ENCODE data around the gene ACIN1. TPM values are rescaled to one million over a fixed set of nuclear protein-coding genes. Genes with fewer than 3 reads are reported as not detected.
"Not testable (repeated sequence)": the region's sequence is repeated elsewhere in the genome, so short reads cannot be mapped to it uniquely, and the experiment has no call there.

ACIN1 gene
- total and polyA plus RNA-seq, 3 experiments from 2014 or later = 15.1 to 198 (median 195) TPM

DNA sequence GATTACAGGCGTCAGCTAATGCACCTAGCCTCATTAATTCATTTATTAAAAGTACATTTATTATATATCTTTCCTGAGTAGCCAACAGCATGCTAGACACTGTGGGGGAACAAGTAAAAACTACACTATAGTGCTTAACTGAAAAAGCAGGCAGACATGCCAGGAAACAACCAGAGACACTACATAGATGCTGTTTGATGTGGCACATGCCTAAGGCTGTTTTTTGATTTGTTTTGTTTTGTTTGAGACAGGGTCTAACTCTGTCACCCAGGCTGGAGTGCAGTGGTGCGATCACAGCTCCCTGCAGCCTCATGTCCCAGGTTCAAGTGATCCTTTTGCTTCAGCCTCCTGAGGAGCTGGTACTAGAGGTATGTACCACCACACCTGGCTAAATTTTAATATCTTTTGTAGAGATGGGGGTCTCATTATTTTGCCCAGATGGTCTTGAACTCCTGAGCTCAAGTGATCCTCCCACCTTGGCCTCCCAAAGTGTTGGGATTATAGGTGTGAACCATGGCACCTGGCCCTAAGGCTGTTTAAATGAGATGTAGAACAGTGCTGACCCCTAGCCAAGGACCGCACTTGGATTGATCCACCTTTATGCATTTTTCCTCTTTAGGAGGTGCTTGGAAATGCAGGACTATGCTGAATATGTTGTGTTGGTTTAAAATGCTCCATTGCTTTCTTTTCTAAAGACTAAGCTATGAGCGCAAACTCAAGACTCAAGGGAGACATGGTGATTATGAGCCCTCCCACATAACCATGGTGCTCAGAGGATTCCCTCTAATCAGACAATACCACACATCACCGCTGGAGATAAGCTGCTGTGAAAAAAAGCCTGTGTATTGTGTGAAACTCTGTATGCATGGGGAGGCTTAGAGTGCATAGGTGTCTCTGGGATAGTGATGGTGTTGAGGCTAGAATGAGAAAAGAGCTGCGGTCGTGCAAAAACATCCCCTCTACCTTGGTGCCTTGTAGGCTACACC lies 74.5 kb downstream of the ACIN1 start:
- DNase-seq = no peak
- Mint-ChIP-seq H3K36me3 (peaks cover 2 to 17% (median 11%) of the 10 kb centered on the region in 3 donors), H3K27ac (peak overlapping the region in 1 of 8 donors; percentile 68), H3K4me3 (no peak overlapping the region), H3K9me3 (no peaks in the 10 kb centered on the region), H3K27me3 (no peaks in the 10 kb centered on the region), H3K4me1 (peaks cover 4 to 21% (median 8%) of the 10 kb centered on the region in 3 donors)
- Histone ChIP-seq H3K4me1 (ENCODE audit: insufficient read depth, low read length) (peaks cover 40% of the 10 kb centered on the region), H3K27ac (ENCODE audit: low read depth, low read length) (no peak overlapping the region), H3K27me3 (ENCODE audit: insufficient read depth, low read length, poor library complexity, severe bottlenecking) (no peaks in the 10 kb centered on the region), H3K36me3 (ENCODE audit: insufficient read depth, low read length) (peaks cover 3% of the 10 kb centered on the region), H3K4me3 (ENCODE audit: low read length) (peak overlapping the region; percentile 7), H3K9me3 (ENCODE audit: low read length) (no peaks in the 10 kb centered on the region)
- ChIA-PET POLR2A (no interaction called here), CTCF (interaction anchor here (1.0 to 1.5 kb wide), 4 partner anchors 8 to 49 kb away, joined by 3 to 5 read pairs (median 3); no protein-coding TSS in a partner anchor)

DNA sequence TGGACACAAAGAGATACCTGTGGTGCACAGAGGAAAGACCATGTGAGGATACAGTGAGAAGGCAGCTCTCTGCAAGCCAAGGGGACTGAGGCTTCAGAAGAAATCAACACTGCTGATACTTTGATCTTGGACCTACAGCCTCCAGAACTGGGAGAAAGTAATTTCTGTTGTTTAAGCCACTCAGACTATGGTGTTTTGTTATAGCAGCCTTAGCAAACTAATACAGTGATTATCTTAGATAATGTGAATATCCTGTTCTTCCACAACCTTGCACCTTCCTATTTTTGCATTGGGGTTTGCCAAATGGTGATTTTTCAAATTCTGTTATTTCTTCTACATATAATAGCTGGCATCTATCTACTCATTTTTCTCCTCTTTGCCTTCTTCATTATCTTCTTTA lies 76.8 kb downstream of the ACIN1 start:
- no peak overlapping the region for H3K27ac Mint-ChIP-seq
- H3K36me3 Mint-ChIP-seq = peaks cover 0 to 2% (median 2%) of the 10 kb centered on the region in 3 donors
- no peaks in the 10 kb centered on the region for H3K27me3 ChIP-seq (ENCODE audit: insufficient read depth, low read length, poor library complexity, severe bottlenecking)
- H3K27me3 Mint-ChIP-seq = no peaks in the 10 kb centered on the region
- no peak for DNase-seq
- no peak overlapping the region for H3K27ac ChIP-seq (ENCODE audit: low read depth, low read length)
- ChIA-PET POLR2A (no interaction called here), CTCF (interaction anchor here (1.2 kb wide), 1 partner anchor 32 kb away, joined by 3 read pairs; no protein-coding TSS in a partner anchor)
- peaks cover 27% of the 10 kb centered on the region for H3K4me1 ChIP-seq (ENCODE audit: insufficient read depth, low read length)
- H3K4me1 Mint-ChIP-seq = peaks cover 0 to 3% (median 0%) of the 10 kb centered on the region in 3 donors
- H3K9me3 ChIP-seq (ENCODE audit: low read length) = no peaks in the 10 kb centered on the region
- H3K36me3 ChIP-seq (ENCODE audit: insufficient read depth, low read length) = no peaks in the 10 kb centered on the region
- no peak overlapping the region for H3K4me3 Mint-ChIP-seq
- H3K4me3 ChIP-seq (ENCODE audit: low read length) = no peak overlapping the region
- no peaks in the 10 kb centered on the region for H3K9me3 Mint-ChIP-seq

- no peak for DNase-seq
- H3K27ac ChIP-seq (ENCODE audit: low read depth, low read length) = no peak overlapping the region
- Mint-ChIP-seq H3K36me3 (peaks cover 0 to 2% (median 0%) of the 10 kb centered on the region in 3 donors), H3K9me3 (no peaks in the 10 kb centered on the region), H3K4me3 (peak overlapping the region in 1 of 7 donors; percentile 10), H3K27ac (peak overlapping the region in 1 of 8 donors; percentile 58), H3K4me1 (no peaks in the 10 kb centered on the region), H3K27me3 (no peaks in the 10 kb centered on the region)
- CTCF ChIA-PET = interaction anchor here (1.6 to 3.0 kb wide), 2 partner anchors 10 kb away, joined by 3 to 14 read pairs; no protein-coding TSS in a partner anchor
- H3K4me1 ChIP-seq (ENCODE audit: insufficient read depth, low read length) = peaks cover 19% of the 10 kb centered on the region
- no peaks in the 10 kb centered on the region for H3K27me3 ChIP-seq (ENCODE audit: insufficient read depth, low read length, poor library complexity, severe bottlenecking)
- H3K9me3 ChIP-seq (ENCODE audit: low read length) = no peaks in the 10 kb centered on the region
- H3K4me3 ChIP-seq (ENCODE audit: low read length) = no peak overlapping the region
- H3K36me3 ChIP-seq (ENCODE audit: insufficient read depth, low read length) = no peaks in the 10 kb centered on the region
- POLR2A ChIA-PET = interaction anchor here (0.5 kb wide), 1 partner anchor 17 kb away, joined by 3 read pairs; no protein-coding TSS in a partner anchor
Measured at GRCh38 chr14:23017091-23017490, 77.8 kb downstream of the ACIN1 start.

DNA sequence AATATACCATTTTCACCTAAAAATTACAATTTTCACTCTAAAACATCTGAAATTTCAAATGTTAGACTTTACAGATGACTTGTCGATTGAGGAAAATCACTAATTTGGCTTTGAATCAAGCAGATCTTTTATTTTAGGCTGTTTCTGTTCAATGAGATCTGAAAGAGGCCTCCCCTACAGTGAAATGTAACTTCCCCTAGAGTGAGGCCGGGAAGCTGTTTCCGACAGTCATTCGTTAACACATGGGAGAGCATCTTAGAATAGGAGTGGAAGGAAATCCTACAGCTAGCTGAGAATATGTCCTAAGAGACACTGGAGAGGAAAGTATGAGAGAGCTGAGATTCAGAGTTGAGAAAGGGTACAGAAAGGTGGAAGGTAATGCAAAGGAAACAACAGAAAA lies 79.3 kb downstream of the ACIN1 start:
- DNase-seq = no peak
- ChIA-PET CTCF (interaction anchor here (1.6 to 5.8 kb wide), 4 partner anchors 9 to 42 kb away, joined by 3 to 32 read pairs (median 10); partner anchors contain the start of gene CDH24), POLR2A (no interaction called here)
- Histone ChIP-seq H3K36me3 (ENCODE audit: insufficient read depth, low read length) (no peaks in the 10 kb centered on the region), H3K9me3 (ENCODE audit: low read length) (no peaks in the 10 kb centered on the region), H3K27me3 (ENCODE audit: insufficient read depth, low read length, poor library complexity, severe bottlenecking) (no peaks in the 10 kb centered on the region), H3K4me3 (ENCODE audit: low read length) (no peak overlapping the region), H3K27ac (ENCODE audit: low read depth, low read length) (no peak overlapping the region), H3K4me1 (ENCODE audit: insufficient read depth, low read length) (peaks cover 5% of the 10 kb centered on the region)
- Mint-ChIP-seq H3K27me3 (no peaks in the 10 kb centered on the region), H3K9me3 (no peaks in the 10 kb centered on the region), H3K36me3 (no peaks in the 10 kb centered on the region), H3K4me1 (peaks cover 2 to 5% (median 4%) of the 10 kb centered on the region in 3 donors), H3K4me3 (no peak overlapping the region), H3K27ac (no peak overlapping the region)

DNA sequence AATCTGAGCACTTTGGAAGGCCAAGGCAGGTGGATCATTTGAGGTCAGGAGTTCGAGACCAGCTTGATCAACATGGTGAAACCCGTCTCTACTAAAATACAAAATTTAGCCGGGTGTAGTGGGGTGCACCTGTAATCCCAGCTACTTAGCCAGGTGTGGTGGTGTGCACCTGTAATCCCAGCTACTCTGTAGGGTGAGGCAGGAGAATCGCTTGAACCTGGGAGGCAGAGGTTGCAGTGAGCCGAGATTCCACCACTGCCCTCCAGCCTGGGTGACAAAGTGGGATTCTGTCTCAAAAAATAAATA lies 81.2 kb downstream of the ACIN1 start:
- POLR2A ChIA-PET; H3K36me3 ChIP-seq (ENCODE audit: insufficient read depth, low read length); H3K9me3 Mint-ChIP-seq; DNase-seq; H3K9me3 ChIP-seq (ENCODE audit: low read length); H3K27me3 ChIP-seq (ENCODE audit: insufficient read depth, low read length, poor library complexity, severe bottlenecking); H3K27ac Mint-ChIP-seq; H3K27ac ChIP-seq (ENCODE audit: low read depth, low read length); H3K27me3 Mint-ChIP-seq; H3K36me3 Mint-ChIP-seq; H3K4me3 ChIP-seq (ENCODE audit: low read length): not testable (repeated sequence)
- peaks cover 15% of the 10 kb centered on the region for H3K4me1 ChIP-seq (ENCODE audit: insufficient read depth, low read length)
- H3K4me3 Mint-ChIP-seq = peak overlapping the region in 1 of 7 donors; percentile 80
- CTCF ChIA-PET = interaction anchor here (1.4 to 5.8 kb wide), 3 partner anchors 15 to 42 kb away, joined by 3 to 32 read pairs (median 5); no protein-coding TSS in a partner anchor
- peaks cover 15 to 23% (median 20%) of the 10 kb centered on the region in 3 donors for H3K4me1 Mint-ChIP-seq

GRCh38 chr14:23013054-23013748 lies 81.7 kb downstream of the ACIN1 start:
- H3K36me3 Mint-ChIP-seq = peaks cover 0 to 5% (median 0%) of the 10 kb centered on the region in 3 donors
- peaks cover 19% of the 10 kb centered on the region for H3K4me1 ChIP-seq (ENCODE audit: insufficient read depth, low read length)
- H3K36me3 ChIP-seq (ENCODE audit: insufficient read depth, low read length) = no peaks in the 10 kb centered on the region
- H3K4me1 Mint-ChIP-seq = peaks cover 18 to 28% (median 26%) of the 10 kb centered on the region in 3 donors
- POLR2A ChIA-PET = interaction anchor here (0.5 to 0.6 kb wide), 2 partner anchors 21 to 389 kb away, joined by 3 to 5 read pairs; no protein-coding TSS in a partner anchor
- H3K4me3 ChIP-seq (ENCODE audit: low read length) = no peak overlapping the region
- peak overlapping the region in 2 of 8 donors; percentile 11 to 53 for H3K27ac Mint-ChIP-seq
- no peaks in the 10 kb centered on the region for H3K9me3 ChIP-seq (ENCODE audit: low read length)
- H3K4me3 Mint-ChIP-seq = peak overlapping the region in 2 of 7 donors; percentile 54 to 80
- CTCF ChIA-PET = interaction anchor here (0.8 to 5.8 kb wide), 4 partner anchors 15 to 43 kb away, joined by 3 to 32 read pairs (median 4); partner anchors contain the start of gene AJUBA
- no peaks in the 10 kb centered on the region for H3K27me3 Mint-ChIP-seq
- H3K27me3 ChIP-seq (ENCODE audit: insufficient read depth, low read length, poor library complexity, severe bottlenecking) = no peaks in the 10 kb centered on the region
- no peak for DNase-seq
- H3K27ac ChIP-seq (ENCODE audit: low read depth, low read length) = no peak overlapping the region
- no peaks in the 10 kb centered on the region for H3K9me3 Mint-ChIP-seq

- H3K4me3 Mint-ChIP-seq = peak within 1 kb of the TSS; percentile 90 to 99 (median 94)
Measured at GRCh38 chr14:23009939-23010726, 84.8 kb downstream of the ACIN1 start, which contains the start of gene C14orf93. Gene C14orf93 (minus strand): TSS chr14:23010143. CDS start chr14:22999023, 11,120 bp downstream.

More at GRCh38 chr14:23009939-23010726, 84.8 kb downstream of the ACIN1 start, which contains the start of gene C14orf93:
- peak; percentile 70 to 84 (median 72) for DNase-seq
- Histone ChIP-seq H3K4me3 (ENCODE audit: low read length) (peak within 1 kb of the TSS; percentile 85), H3K9me3 (ENCODE audit: low read length) (no peaks in the 10 kb centered on the region), H3K4me1 (ENCODE audit: insufficient read depth, low read length) (peaks cover 36% of the 10 kb centered on the region), H3K36me3 (ENCODE audit: insufficient read depth, low read length) (no peaks in the 10 kb centered on the region), H3K27ac (ENCODE audit: low read depth, low read length) (peak within 1 kb of the TSS; percentile 86), H3K27me3 (ENCODE audit: insufficient read depth, low read length, poor library complexity, severe bottlenecking) (no peaks in the 10 kb centered on the region)
- Mint-ChIP-seq H3K36me3 (peaks cover 0 to 11% (median 0%) of the 10 kb centered on the region in 3 donors), H3K9me3 (no peaks in the 10 kb centered on the region), H3K27ac (peak within 1 kb of the TSS; percentile 92 to 98 (median 94)), H3K4me1 (peaks cover 37 to 52% (median 52%) of the 10 kb centered on the region in 3 donors), H3K27me3 (no peaks in the 10 kb centered on the region)
- ChIA-PET CTCF (interaction anchor here (1.0 to 5.8 kb wide), 3 partner anchors 13 to 58 kb away, joined by 3 to 32 read pairs (median 6); no protein-coding TSS in a partner anchor), POLR2A (interaction anchor here (0.5 to 0.7 kb wide), 2 partner anchors 17 to 38 kb away, joined by 3 to 4 read pairs; no protein-coding TSS in a partner anchor)

Measured in CD8-positive, alpha-beta memory T cell (primary cell).